LNCAP (cell line): ENCODE data around the gene ACBD3.

Experiments used
- CTCF ChIP-seq: fragments of 450-650 bp; IDR thresholded peaks from 2 replicates; pipeline ENCODE4 v1.5.1; 2017; ENCODE audit warnings: mild to moderate bottlenecking

Gene ACBD3

GRCh38 chr1:226149806-226150205 lies 36.7 kb downstream of the ACBD3 start:
- TF ChIP-seq CTCF: no peak

GRCh38 chr1:226148121-226148648 lies 38.4 kb downstream of the ACBD3 start:
- no peak for TF ChIP-seq CTCF

GRCh38 chr1:226144045-226144444 lies 42.5 kb downstream of the ACBD3 start:
- no peak for TF ChIP-seq CTCF

GRCh38 chr1:226135709-226136108 lies 50.8 kb downstream of the ACBD3 start:
- no peak for TF ChIP-seq CTCF

GRCh38 chr1:226135059-226135651 lies 51.4 kb downstream of the ACBD3 start:
- TF ChIP-seq CTCF: no peak

- TF ChIP-seq CTCF: no peak
These were observed 52.1 kb downstream of the ACBD3 start for GRCh38 chr1:226134170-226135058.

- TF ChIP-seq CTCF: no peak
These were observed 52.9 kb downstream of the ACBD3 start for GRCh38 chr1:226133504-226134123.
